Measurements from ENCODE around the gene LMTK2.

The LMTK2 gene

GRCh38 chr7:98106647-98107312 lies at the start of gene LMTK2:
Gene LMTK2 (plus strand): TSS chr7:98106862. CDS start chr7:98107178, 316 bp downstream.
- Histone ChIP-seq H3K36me3 (ENCODE audit: control insufficient read depth, insufficient read depth, low read length) (no peaks in the 10 kb centered on the region), H3K4me3 (ENCODE audit: low read length) (peak within 1 kb of the TSS; percentile 88), H3K9ac (ENCODE audit: low read length) (peak within 1 kb of the TSS; percentile 71), H3K27me3 (ENCODE audit: control insufficient read depth, insufficient read depth, low read length) (no peaks in the 10 kb centered on the region), H3K4me1 (ENCODE audit: control insufficient read depth, insufficient read depth, low read length) (no peaks in the 10 kb centered on the region), H3K27ac (ENCODE audit: low read depth, low read length) (peak within 1 kb of the TSS; percentile 82)

- no peaks in the 10 kb centered on the region for H3K36me3 ChIP-seq (ENCODE audit: control insufficient read depth, insufficient read depth, low read length)
- no peaks in the 10 kb centered on the region for H3K27me3 ChIP-seq (ENCODE audit: control insufficient read depth, insufficient read depth, low read length)
- H3K27ac ChIP-seq (ENCODE audit: low read depth, low read length) = no peak overlapping the region
- no peak overlapping the region for H3K9ac ChIP-seq (ENCODE audit: low read length)
- H3K4me3 ChIP-seq (ENCODE audit: low read length) = no peak overlapping the region
- H3K4me1 ChIP-seq (ENCODE audit: control insufficient read depth, insufficient read depth, low read length) = no peaks in the 10 kb centered on the region
These were observed 49.5 kb upstream of the LMTK2 start for GRCh38 chr7:98057157-98057556.

GRCh38 chr7:98058186-98058585 lies 48.5 kb upstream of the LMTK2 start:
- H3K27me3 ChIP-seq (ENCODE audit: control insufficient read depth, insufficient read depth, low read length) = no peaks in the 10 kb centered on the region
- no peak overlapping the region for H3K27ac ChIP-seq (ENCODE audit: low read depth, low read length)
- H3K9ac ChIP-seq (ENCODE audit: low read length) = no peak overlapping the region
- H3K4me1 ChIP-seq (ENCODE audit: control insufficient read depth, insufficient read depth, low read length) = no peaks in the 10 kb centered on the region
- no peaks in the 10 kb centered on the region for H3K36me3 ChIP-seq (ENCODE audit: control insufficient read depth, insufficient read depth, low read length)
- no peak overlapping the region for H3K4me3 ChIP-seq (ENCODE audit: low read length)

- no peaks in the 10 kb centered on the region for H3K36me3 ChIP-seq (ENCODE audit: control insufficient read depth, insufficient read depth, low read length)
- H3K4me1 ChIP-seq (ENCODE audit: control insufficient read depth, insufficient read depth, low read length) = no peaks in the 10 kb centered on the region
- no peak overlapping the region for H3K27ac ChIP-seq (ENCODE audit: low read depth, low read length)
- no peak overlapping the region for H3K9ac ChIP-seq (ENCODE audit: low read length)
- H3K4me3 ChIP-seq (ENCODE audit: low read length) = no peak overlapping the region
- no peaks in the 10 kb centered on the region for H3K27me3 ChIP-seq (ENCODE audit: control insufficient read depth, insufficient read depth, low read length)
These were observed 42.4 kb upstream of the LMTK2 start for GRCh38 chr7:98064233-98064632.

- Histone ChIP-seq H3K27ac (ENCODE audit: low read depth, low read length) (no peak overlapping the region), H3K4me3 (ENCODE audit: low read length) (no peak overlapping the region), H3K9ac (ENCODE audit: low read length) (no peak overlapping the region), H3K27me3 (ENCODE audit: control insufficient read depth, insufficient read depth, low read length) (no peaks in the 10 kb centered on the region), H3K36me3 (ENCODE audit: control insufficient read depth, insufficient read depth, low read length) (no peaks in the 10 kb centered on the region), H3K4me1 (ENCODE audit: control insufficient read depth, insufficient read depth, low read length) (no peaks in the 10 kb centered on the region)
These were observed 40.5 kb upstream of the LMTK2 start for GRCh38 chr7:98066208-98066607.

- no peak overlapping the region for H3K27ac ChIP-seq (ENCODE audit: low read depth, low read length)
- no peaks in the 10 kb centered on the region for H3K36me3 ChIP-seq (ENCODE audit: control insufficient read depth, insufficient read depth, low read length)
- H3K4me3 ChIP-seq (ENCODE audit: low read length) = no peak overlapping the region
- H3K27me3 ChIP-seq (ENCODE audit: control insufficient read depth, insufficient read depth, low read length) = no peaks in the 10 kb centered on the region
- H3K4me1 ChIP-seq (ENCODE audit: control insufficient read depth, insufficient read depth, low read length) = no peaks in the 10 kb centered on the region
- H3K9ac ChIP-seq (ENCODE audit: low read length) = no peak overlapping the region
These were observed 39.6 kb upstream of the LMTK2 start for GRCh38 chr7:98066934-98067507.

GRCh38 chr7:98073047-98073446 lies 33.6 kb upstream of the LMTK2 start:
- no peak overlapping the region for H3K4me3 ChIP-seq (ENCODE audit: low read length)
- H3K27me3 ChIP-seq (ENCODE audit: control insufficient read depth, insufficient read depth, low read length) = no peaks in the 10 kb centered on the region
- H3K36me3 ChIP-seq (ENCODE audit: control insufficient read depth, insufficient read depth, low read length) = no peaks in the 10 kb centered on the region
- H3K27ac ChIP-seq (ENCODE audit: low read depth, low read length) = no peak overlapping the region
- no peaks in the 10 kb centered on the region for H3K4me1 ChIP-seq (ENCODE audit: control insufficient read depth, insufficient read depth, low read length)
- no peak overlapping the region for H3K9ac ChIP-seq (ENCODE audit: low read length)

GRCh38 chr7:98075801-98076200 lies 30.9 kb upstream of the LMTK2 start:
- H3K4me3 ChIP-seq (ENCODE audit: low read length) = no peak overlapping the region
- H3K4me1 ChIP-seq (ENCODE audit: control insufficient read depth, insufficient read depth, low read length) = no peaks in the 10 kb centered on the region
- no peaks in the 10 kb centered on the region for H3K36me3 ChIP-seq (ENCODE audit: control insufficient read depth, insufficient read depth, low read length)
- no peaks in the 10 kb centered on the region for H3K27me3 ChIP-seq (ENCODE audit: control insufficient read depth, insufficient read depth, low read length)
- H3K9ac ChIP-seq (ENCODE audit: low read length) = no peak overlapping the region
- no peak overlapping the region for H3K27ac ChIP-seq (ENCODE audit: low read depth, low read length)

GRCh38 chr7:98077762-98078161 lies 28.9 kb upstream of the LMTK2 start:
- no peak overlapping the region for H3K9ac ChIP-seq (ENCODE audit: low read length)
- no peaks in the 10 kb centered on the region for H3K27me3 ChIP-seq (ENCODE audit: control insufficient read depth, insufficient read depth, low read length)
- no peaks in the 10 kb centered on the region for H3K4me1 ChIP-seq (ENCODE audit: control insufficient read depth, insufficient read depth, low read length)
- H3K4me3 ChIP-seq (ENCODE audit: low read length) = no peak overlapping the region
- no peaks in the 10 kb centered on the region for H3K36me3 ChIP-seq (ENCODE audit: control insufficient read depth, insufficient read depth, low read length)
- H3K27ac ChIP-seq (ENCODE audit: low read depth, low read length) = no peak overlapping the region

- Histone ChIP-seq H3K27ac (ENCODE audit: low read depth, low read length) (no peak overlapping the region), H3K4me3 (ENCODE audit: low read length) (no peak overlapping the region), H3K27me3 (ENCODE audit: control insufficient read depth, insufficient read depth, low read length) (no peaks in the 10 kb centered on the region), H3K4me1 (ENCODE audit: control insufficient read depth, insufficient read depth, low read length) (no peaks in the 10 kb centered on the region), H3K36me3 (ENCODE audit: control insufficient read depth, insufficient read depth, low read length) (no peaks in the 10 kb centered on the region), H3K9ac (ENCODE audit: low read length) (no peak overlapping the region)
These were observed 28.3 kb upstream of the LMTK2 start for GRCh38 chr7:98078197-98078870.

- Histone ChIP-seq H3K27me3 (ENCODE audit: control insufficient read depth, insufficient read depth, low read length) (no peaks in the 10 kb centered on the region), H3K4me3 (ENCODE audit: low read length) (no peak overlapping the region), H3K27ac (ENCODE audit: low read depth, low read length) (no peak overlapping the region), H3K36me3 (ENCODE audit: control insufficient read depth, insufficient read depth, low read length) (no peaks in the 10 kb centered on the region), H3K9ac (ENCODE audit: low read length) (no peak overlapping the region), H3K4me1 (ENCODE audit: control insufficient read depth, insufficient read depth, low read length) (no peaks in the 10 kb centered on the region)
These were observed 26.6 kb upstream of the LMTK2 start for GRCh38 chr7:98079891-98080648.

GRCh38 chr7:98081319-98081718 lies 25.3 kb upstream of the LMTK2 start:
- no peak overlapping the region for H3K27ac ChIP-seq (ENCODE audit: low read depth, low read length)
- no peaks in the 10 kb centered on the region for H3K27me3 ChIP-seq (ENCODE audit: control insufficient read depth, insufficient read depth, low read length)
- no peaks in the 10 kb centered on the region for H3K4me1 ChIP-seq (ENCODE audit: control insufficient read depth, insufficient read depth, low read length)
- H3K9ac ChIP-seq (ENCODE audit: low read length) = no peak overlapping the region
- no peak overlapping the region for H3K4me3 ChIP-seq (ENCODE audit: low read length)
- H3K36me3 ChIP-seq (ENCODE audit: control insufficient read depth, insufficient read depth, low read length) = no peaks in the 10 kb centered on the region
